Mesenchymal stem cell (in vitro differentiated cells and primary cell): Measurements from ENCODE around the gene CIDEA.

Source experiments
- DNase-seq: peaks from one replicate; pipeline ENCODE4 v3.0.0-alpha.2; 2013
- H2AFZ ChIP-seq: one replicate; pipeline ENCODE4 v1.6.1; 2013; ENCODE audit warnings: low read depth, mild to moderate bottlenecking, control low read depth, inconsistent platforms, low read length, moderate library complexity
- H2AK5ac ChIP-seq: 2 replicates; pipeline ENCODE4 v1.6.1; 2013; ENCODE audit warnings: low read length, moderate library complexity, mild to moderate bottlenecking, inconsistent platforms; ENCODE audit not compliant: severe bottlenecking
- H2BK120ac ChIP-seq: one replicate; pipeline ENCODE4 v1.6.1; 2013; ENCODE audit warnings: low read depth, mild to moderate bottlenecking, inconsistent platforms, low read length, moderate library complexity
- H2BK12ac ChIP-seq, 2 experiments: one replicate each; pipeline ENCODE4 v1.6.1; 2013; ENCODE audit warnings: inconsistent platforms in 2 of 2, low read length in 2 of 2, mild to moderate bottlenecking in 2 of 2, moderate library complexity in 2 of 2, control low read depth in 1 of 2
- H2BK15ac ChIP-seq: one replicate; pipeline ENCODE4 v1.6.1; 2013; ENCODE audit warnings: mild to moderate bottlenecking, low read depth, inconsistent platforms; ENCODE audit not compliant: poor library complexity, severe bottlenecking
- H2BK5ac ChIP-seq: 2 replicates; pipeline ENCODE4 v1.6.1; 2013; ENCODE audit warnings: low read depth, mild to moderate bottlenecking, low read length, control low read depth, inconsistent platforms; ENCODE audit not compliant: poor library complexity, severe bottlenecking
- H3K14ac ChIP-seq, 2 experiments: one replicate each; pipeline ENCODE4 v1.6.1; 2013; ENCODE audit warnings: inconsistent platforms in 2 of 2, low read length in 2 of 2, control low read depth in 1 of 2, mild to moderate bottlenecking in 1 of 2, moderate library complexity in 1 of 2
- H3K18ac ChIP-seq, 2 experiments: one replicate each; pipeline ENCODE4 v1.6.1; 2013; ENCODE audit warnings: inconsistent platforms in 2 of 2, low read length in 2 of 2, control low read depth in 1 of 2, low read depth in 1 of 2, mild to moderate bottlenecking in 1 of 2
- H3K23ac ChIP-seq, 2 experiments: one replicate each; pipeline ENCODE4 v1.6.1; 2013; ENCODE audit warnings: inconsistent platforms in 2 of 2, low read length in 2 of 2, mild to moderate bottlenecking in 2 of 2, moderate library complexity in 2 of 2, control low read depth in 1 of 2
- H3K27ac ChIP-seq: 2 replicates; pipeline ENCODE4 v1.5.1; 2013; ENCODE audit warnings: mild to moderate bottlenecking, moderate library complexity, low read length, control low read depth, inconsistent platforms; ENCODE audit not compliant: poor library complexity, severe bottlenecking
- H3K27me3 ChIP-seq, 2 experiments: 2 replicates each; pipeline versions ENCODE4 v1.6.1 to v1.7.0; 2013; ENCODE audit warnings: low read length in 2 of 2, mild to moderate bottlenecking in 2 of 2, moderate library complexity in 2 of 2, control low read depth in 1 of 2, inconsistent platforms in 1 of 2; ENCODE audit not compliant: control insufficient read depth in 1 of 2, insufficient read depth in 1 of 2
- H3K36me3 ChIP-seq, 2 experiments: 2 replicates each; pipeline versions ENCODE4 v1.6.1 to v1.7.0; 2013; ENCODE audit warnings: low read length in 2 of 2, control low read depth in 1 of 2, inconsistent platforms in 1 of 2, low read depth in 1 of 2, mild to moderate bottlenecking in 1 of 2; ENCODE audit not compliant: insufficient read depth in 2 of 2, control insufficient read depth in 1 of 2
- H3K4ac ChIP-seq, 2 experiments: one replicate each; pipeline ENCODE4 v1.6.1; 2013; ENCODE audit warnings: inconsistent platforms in 2 of 2, low read length in 2 of 2, mild to moderate bottlenecking in 2 of 2, moderate library complexity in 2 of 2, control low read depth in 1 of 2, low read depth in 1 of 2
- H3K4me1 ChIP-seq: 2 replicates; pipeline ENCODE4 v1.6.1; 2013; ENCODE audit warnings: low read depth, low read length, control low read depth; ENCODE audit not compliant: control insufficient read depth, insufficient read depth
- H3K4me2 ChIP-seq: 2 replicates; pipeline ENCODE4 v1.6.1; 2013; ENCODE audit warnings: low read length, mild to moderate bottlenecking, inconsistent platforms; ENCODE audit not compliant: poor library complexity, severe bottlenecking
- H3K4me3 ChIP-seq, 2 experiments: 2 replicates each; pipeline versions ENCODE4 v1.5.1 to v1.7.0; 2013; ENCODE audit warnings: low read length in 2 of 2, mild to moderate bottlenecking in 2 of 2, control low read depth in 1 of 2, low read depth in 1 of 2; ENCODE audit not compliant: insufficient read depth in 1 of 2
- H3K79me1 ChIP-seq: replicated peaks from 2 replicates; pipeline ENCODE4 v1.6.1; 2013; ENCODE audit warnings: mild to moderate bottlenecking, control low read depth, low read length, inconsistent platforms; ENCODE audit not compliant: poor library complexity, severe bottlenecking
- H3K9ac ChIP-seq: 2 replicates; pipeline ENCODE4 v1.7.0; 2013; ENCODE audit warnings: mild to moderate bottlenecking, low read length, moderate library complexity
- H3K9me3 ChIP-seq: 2 replicates; pipeline ENCODE4 v1.7.0; 2013; ENCODE audit warnings: mild to moderate bottlenecking, low read length; ENCODE audit not compliant: control insufficient read depth
- H4K8ac ChIP-seq: one replicate; pipeline ENCODE4 v1.6.1; 2013; ENCODE audit warnings: inconsistent platforms, mild to moderate bottlenecking, low read length, moderate library complexity
- H4K91ac ChIP-seq: one replicate; pipeline ENCODE4 v1.6.1; 2013; ENCODE audit warnings: mild to moderate bottlenecking, low read length, inconsistent platforms
- WGBS: methylation state at CpG from one replicate; pipeline ENCODE4 v1.1.7; 2013; ENCODE audit warnings: mixed read lengths; 5-methylcytosine and 5-hydroxymethylcytosine counted together

Gene CIDEA

GRCh38 chr18:12324991-12325725 lies 71.0 kb downstream of the CIDEA start:
- no peak overlapping the region for H3K4ac ChIP-seq
- H3K4me3 ChIP-seq = no peak overlapping the region
- no peak for DNase-seq
- no peak overlapping the region for H3K27ac ChIP-seq
- WGBS = 98% methylated on average over 58 of the region's 58 CpGs
- no peak overlapping the region for H2AK5ac ChIP-seq
- no peak overlapping the region for H2BK120ac ChIP-seq
- no peak overlapping the region for H2BK15ac ChIP-seq
- H2BK12ac ChIP-seq = no peak overlapping the region
- no peak overlapping the region for H3K23ac ChIP-seq
- no peak overlapping the region for H2BK5ac ChIP-seq
- H4K91ac ChIP-seq = peak overlapping the region; percentile 35
- H3K36me3 ChIP-seq = peaks cover 54 to 92% of the 10 kb centered on the region in 2 experiments
- no peak overlapping the region for H2AFZ ChIP-seq
- no peak overlapping the region for H3K9ac ChIP-seq
- H3K79me1 ChIP-seq = peaks cover 20% of the 10 kb centered on the region
- no peak overlapping the region for H4K8ac ChIP-seq
- H3K4me1 ChIP-seq = peaks cover 14% of the 10 kb centered on the region
- H3K14ac ChIP-seq = no peak overlapping the region
- no peaks in the 10 kb centered on the region for H3K27me3 ChIP-seq
- no peak overlapping the region for H3K18ac ChIP-seq
- no peaks in the 10 kb centered on the region for H3K9me3 ChIP-seq
- H3K4me2 ChIP-seq = no peak overlapping the region

- Histone ChIP-seq H3K18ac (no peak overlapping the region), H4K8ac (peak overlapping the region; percentile 31), H2BK15ac (no peak overlapping the region), H3K14ac (no peak overlapping the region), H3K9me3 (no peaks in the 10 kb centered on the region), H2AFZ (no peak overlapping the region), H3K4me1 (peaks cover 13% of the 10 kb centered on the region), H3K4me3 (no peak overlapping the region), H2BK120ac (no peak overlapping the region), H2AK5ac (no peak overlapping the region), H4K91ac (no peak overlapping the region), H2BK12ac (no peak overlapping the region), H3K27me3 (no peaks in the 10 kb centered on the region), H3K4me2 (no peak overlapping the region), H3K79me1 (peaks cover 19% of the 10 kb centered on the region), H3K4ac (no peak overlapping the region), H3K36me3 (peaks cover 52 to 89% of the 10 kb centered on the region in 2 experiments), H3K27ac (no peak overlapping the region), H3K9ac (no peak overlapping the region), H2BK5ac (no peak overlapping the region), H3K23ac (no peak overlapping the region)
- no peak for DNase-seq
- WGBS = 98% methylated on average over 28 of the region's 29 CpGs
Measured at GRCh38 chr18:12325726-12326245, 71.6 kb downstream of the CIDEA start.

GRCh38 chr18:12326711-12327460 lies 72.7 kb downstream of the CIDEA start:
- Histone ChIP-seq H3K4me3 (no peak overlapping the region), H3K4ac (no peak overlapping the region), H2BK5ac (no peak overlapping the region)

More at GRCh38 chr18:12326711-12327460, 72.7 kb downstream of the CIDEA start:
- H4K91ac ChIP-seq = no peak overlapping the region
- no peak overlapping the region for H3K18ac ChIP-seq
- H3K27ac ChIP-seq = no peak overlapping the region
- H2BK12ac ChIP-seq = no peak overlapping the region
- no peak overlapping the region for H2AK5ac ChIP-seq
- no peaks in the 10 kb centered on the region for H3K27me3 ChIP-seq
- H4K8ac ChIP-seq = no peak overlapping the region
- peaks cover 54 to 85% of the 10 kb centered on the region in 2 experiments for H3K36me3 ChIP-seq
- H2BK15ac ChIP-seq = no peak overlapping the region
- H3K23ac ChIP-seq = no peak overlapping the region
- no peak overlapping the region for H2AFZ ChIP-seq
- H2BK120ac ChIP-seq = no peak overlapping the region
- no peak overlapping the region for H3K4me2 ChIP-seq
- peaks cover 7% of the 10 kb centered on the region for H3K4me1 ChIP-seq
- H3K9me3 ChIP-seq = no peaks in the 10 kb centered on the region
- H3K79me1 ChIP-seq = peaks cover 19% of the 10 kb centered on the region
- H3K14ac ChIP-seq = no peak overlapping the region
- no peak for DNase-seq
- peak overlapping the region; percentile 58 for H3K9ac ChIP-seq
- 93% methylated on average over 12 of the region's 12 CpGs for WGBS
